Globus pallidus (tissue), 1 donor: Measurements from ENCODE around the gene JPT2.

Experiments
- DNase-seq: peaks from one replicate; pipeline ENCODE4 v3.0.0-alpha.2; 2015; ENCODE audit warnings: low spot score

The JPT2 gene, protein sequence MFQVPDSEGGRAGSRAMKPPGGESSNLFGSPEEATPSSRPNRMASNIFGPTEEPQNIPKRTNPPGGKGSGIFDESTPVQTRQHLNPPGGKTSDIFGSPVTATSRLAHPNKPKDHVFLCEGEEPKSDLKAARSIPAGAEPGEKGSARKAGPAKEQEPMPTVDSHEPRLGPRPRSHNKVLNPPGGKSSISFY

DNA sequence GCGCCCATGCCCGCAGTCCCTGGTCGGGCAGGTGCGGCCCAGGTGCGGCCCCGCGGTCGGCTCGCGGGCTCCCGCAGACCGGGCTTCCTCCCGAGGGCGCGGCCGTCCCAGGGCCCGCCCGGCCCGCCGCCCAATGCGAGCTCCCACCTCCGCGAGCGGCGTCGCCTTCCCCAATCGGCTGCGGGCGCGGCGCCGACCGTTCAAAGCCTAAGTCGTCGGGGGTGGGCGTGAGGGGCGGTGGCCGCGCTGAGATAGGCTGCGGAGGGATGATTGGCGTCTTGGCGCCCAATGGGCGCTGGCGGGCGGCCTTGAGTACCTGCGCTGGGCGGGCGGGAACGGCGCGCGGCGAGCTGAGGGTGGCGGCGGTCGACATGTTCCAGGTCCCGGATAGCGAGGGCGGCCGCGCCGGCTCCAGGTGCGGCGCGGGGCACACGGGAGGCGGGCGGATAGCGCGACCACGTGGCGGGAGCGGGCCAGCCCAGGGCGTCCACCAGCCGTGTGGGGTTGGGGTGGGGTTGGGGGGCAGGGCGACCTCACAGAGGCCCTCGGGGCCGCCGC lies at the start of gene JPT2:
Gene JPT2 (plus strand): TSS at position 338 of the 558 bp plus-strand sequence. CDS start 34 bp downstream, at position 372.
- peak; percentile 92 for DNase-seq

DNA sequence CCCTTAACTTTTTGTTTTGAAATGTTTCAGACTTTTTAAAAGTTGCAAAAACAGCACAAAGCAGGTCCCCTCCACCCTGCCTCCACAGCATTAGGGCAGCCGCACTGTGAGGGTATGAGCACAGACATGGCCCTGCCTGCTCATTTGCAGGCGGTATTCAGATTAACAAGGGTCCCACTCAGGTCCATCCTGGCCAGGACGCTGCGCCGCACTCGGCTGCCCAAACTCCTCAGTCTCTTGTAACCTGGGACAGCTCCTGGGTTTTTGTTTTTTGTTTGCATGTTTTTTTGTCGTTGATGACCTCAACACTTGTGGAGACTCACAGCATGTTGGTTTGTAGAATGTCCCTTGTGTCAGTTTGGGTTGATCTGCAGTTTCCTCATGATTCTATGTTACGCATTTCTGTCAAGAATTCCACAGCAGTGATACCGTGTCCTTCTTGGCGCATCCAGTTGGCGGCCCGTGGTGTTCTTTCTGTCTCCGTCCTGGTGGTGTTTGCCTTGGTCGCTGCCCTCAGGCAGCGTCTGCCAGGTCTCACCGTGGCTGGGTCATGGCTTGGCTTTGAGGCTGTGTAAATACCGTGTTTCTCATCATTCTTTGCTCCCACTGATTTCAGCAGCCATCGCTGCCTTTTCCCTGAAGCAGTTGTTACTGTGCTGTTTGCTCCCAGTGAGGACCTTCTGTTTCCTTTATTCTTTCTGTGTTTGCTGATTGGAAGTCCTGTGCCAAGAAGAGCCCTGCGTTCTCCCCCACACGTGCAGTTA lies 47.4 kb upstream of the JPT2 start:
- no peak for DNase-seq

- DNase-seq = no peak
Measured at GRCh38 chr16:1631230-1631629, 46.8 kb upstream of the JPT2 start.

GRCh38 chr16:1631931-1632637 lies 46.0 kb upstream of the JPT2 start:
- peak; percentile 47 for DNase-seq

DNA sequence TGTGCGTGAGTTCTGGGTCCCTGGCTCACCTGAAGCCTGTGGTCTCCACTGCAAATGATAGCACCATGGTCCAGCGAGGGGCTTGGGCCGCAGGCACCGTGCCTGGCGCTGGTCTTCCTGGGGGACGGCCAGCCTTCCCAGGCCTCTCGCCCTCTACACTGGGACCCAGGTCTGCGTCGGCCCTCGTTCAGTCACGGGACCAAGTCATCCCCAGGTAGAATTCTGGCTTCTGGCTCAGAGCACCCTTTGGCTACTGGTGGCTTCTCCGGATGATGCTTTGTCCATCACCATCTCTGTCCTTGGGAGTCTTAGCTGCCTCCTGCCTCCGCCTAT lies 45.5 kb upstream of the JPT2 start:
- no peak for DNase-seq

DNA sequence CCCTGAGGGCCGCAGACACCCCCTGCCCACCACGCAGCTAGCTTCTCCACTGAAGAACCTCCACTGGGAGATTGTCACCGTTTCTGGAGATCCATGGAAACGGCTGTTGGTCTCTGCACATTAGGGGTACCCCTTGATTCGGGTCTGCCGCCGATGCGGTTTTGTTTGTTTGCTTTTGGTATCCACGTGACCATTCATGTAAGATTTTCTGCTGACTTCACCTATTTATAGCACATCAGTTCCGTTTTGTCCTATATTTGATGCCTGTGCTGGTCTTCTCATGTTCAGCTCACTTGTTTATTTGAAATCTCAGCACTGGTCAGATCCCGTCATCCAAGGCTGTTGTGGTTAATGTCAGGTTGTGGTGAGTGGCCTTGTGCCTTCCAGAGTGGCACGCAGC lies 44.8 kb upstream of the JPT2 start:
- no peak for DNase-seq

GRCh38 chr16:1634541-1634940 lies 43.5 kb upstream of the JPT2 start:
- DNase-seq = no peak

DNA sequence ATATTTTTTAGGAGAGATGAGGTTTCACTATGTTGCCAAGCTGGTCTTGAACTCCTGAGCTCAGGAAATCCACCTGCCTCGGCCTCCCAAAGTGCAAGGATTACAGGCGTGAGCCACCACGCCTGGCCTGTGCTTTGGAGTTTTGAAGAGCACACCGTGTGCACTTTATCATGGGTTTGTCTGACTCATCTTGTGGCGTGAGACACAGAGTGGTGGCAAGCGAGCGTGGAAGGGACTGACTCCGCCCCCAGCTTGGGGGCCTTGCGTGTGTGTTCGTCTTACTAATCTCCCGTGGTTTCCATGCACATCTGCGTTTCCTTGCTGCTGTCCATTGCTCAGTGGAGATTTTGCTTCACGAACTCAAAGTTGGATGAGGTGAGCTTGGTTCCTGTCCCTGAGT lies 43.0 kb upstream of the JPT2 start:
- no peak for DNase-seq

DNA sequence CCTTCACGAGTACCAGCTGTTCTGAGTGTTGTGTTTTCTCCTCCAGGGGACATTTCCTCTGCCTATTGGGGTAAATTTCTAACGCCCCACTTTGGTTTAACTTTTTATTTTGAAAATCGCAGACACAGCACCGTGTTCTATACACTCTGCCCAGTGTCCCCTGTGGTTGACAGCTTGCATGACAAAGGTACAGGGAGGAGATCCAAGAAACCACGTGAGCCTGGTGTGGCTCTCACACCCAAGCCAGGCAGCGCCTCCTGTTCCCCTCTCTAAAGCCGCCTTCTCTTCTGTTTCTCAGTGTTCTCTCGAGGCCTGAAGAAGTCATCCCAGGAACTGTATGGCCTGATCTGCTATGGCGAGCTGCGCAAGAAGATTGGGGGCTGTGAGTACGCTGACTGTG lies 40.6 kb upstream of the JPT2 start:
- no peak for DNase-seq

GRCh38 chr16:1638757-1639156 lies 39.3 kb upstream of the JPT2 start:
- DNase-seq = no peak

- DNase-seq = no peak
Measured at GRCh38 chr16:1639282-1639681, 38.8 kb upstream of the JPT2 start.

GRCh38 chr16:1639860-1640259 lies 38.2 kb upstream of the JPT2 start:
- DNase-seq = no peak

- DNase-seq = no peak
Measured at GRCh38 chr16:1640261-1640941, 37.7 kb upstream of the JPT2 start.

GRCh38 chr16:1641261-1641660 lies 36.8 kb upstream of the JPT2 start:
- DNase-seq = no peak

DNA sequence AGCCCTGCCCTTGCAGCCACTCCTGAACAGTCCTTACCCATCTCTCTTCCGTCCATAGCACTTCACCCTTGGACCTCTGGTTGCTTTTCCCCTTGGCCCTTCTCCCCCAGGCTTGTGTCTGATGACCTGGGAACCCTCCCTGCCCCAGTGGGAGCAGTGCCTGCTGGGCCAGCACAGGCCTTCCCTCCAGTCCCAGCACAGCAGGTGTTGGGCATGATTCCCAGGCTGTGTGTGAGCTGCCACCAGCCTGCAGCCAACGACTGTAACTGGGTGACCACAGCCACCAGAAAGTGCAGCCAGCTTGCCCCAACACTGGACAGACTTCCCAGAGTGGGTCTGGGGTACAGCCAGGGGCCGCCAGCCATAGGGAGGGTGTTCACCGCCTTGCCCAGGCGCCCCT lies 35.9 kb upstream of the JPT2 start:
- DNase-seq = peak; percentile 85

GRCh38 chr16:1642753-1643152 lies 35.3 kb upstream of the JPT2 start:
- no peak for DNase-seq

- DNase-seq = no peak
Measured at GRCh38 chr16:1643521-1643920, 34.6 kb upstream of the JPT2 start.

- DNase-seq = no peak
Measured at GRCh38 chr16:1645914-1646525, 32.1 kb upstream of the JPT2 start.

- no peak for DNase-seq
Measured at GRCh38 chr16:1647856-1648255, 30.2 kb upstream of the JPT2 start.

DNA sequence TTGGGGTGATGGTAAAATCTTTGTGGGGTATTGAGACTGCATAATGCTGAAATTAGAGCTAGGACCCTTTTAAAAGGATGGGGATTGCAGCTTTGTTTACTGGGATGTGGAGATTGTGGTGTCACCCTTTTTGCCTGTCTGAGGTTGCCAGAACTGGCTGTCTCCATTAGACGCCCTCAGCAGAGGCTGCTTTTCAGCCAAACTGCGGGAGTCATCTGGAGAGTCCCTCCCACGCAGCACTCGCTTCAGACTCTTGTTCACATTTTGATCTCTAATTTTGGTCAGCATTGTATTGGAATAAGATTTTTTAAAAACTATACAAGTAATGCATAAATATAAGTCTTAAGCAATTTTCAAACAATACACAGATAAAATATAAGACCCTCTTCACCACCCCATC lies 27.9 kb upstream of the JPT2 start:
- no peak for DNase-seq

GRCh38 chr16:1651094-1651973 lies 26.7 kb upstream of the JPT2 start:
- DNase-seq = no peak
